Panc1 (cell line): ENCODE measurements around the gene RPL12.

Source experiments
- POLR2AphosphoS5 ChIP-seq: IDR thresholded peaks from 2 replicates; pipeline ENCODE4 v1.6.1; 2012; ENCODE audit warnings: mild to moderate bottlenecking, low read depth, low read length, moderate library complexity
- SIN3A ChIP-seq: IDR thresholded peaks from 2 replicates; pipeline ENCODE4 v1.6.1; 2012; ENCODE audit warnings: low read depth, mild to moderate bottlenecking, low read length, moderate library complexity, borderline replicate concordance; ENCODE audit not compliant: insufficient read depth
- TCF7L2 ChIP-seq: IDR thresholded peaks from 2 replicates; pipeline ENCODE4 v1.6.1; 2011; ENCODE audit warnings: mild to moderate bottlenecking, low read depth, low read length, inconsistent platforms
- TF ChIP-seq, protein P1 (sequence below): fragments of 450-650 bp; IDR thresholded peaks from 2 replicates; pipeline ENCODE4 v1.5.1; 2017; ENCODE audit warnings: mild to moderate bottlenecking
- TF ChIP-seq, protein P2 (sequence below), 2 experiments: IDR thresholded peaks; 2 replicates each; pipeline ENCODE4 v1.6.1; 2011 to 2012; ENCODE audit warnings: low read depth in 2 of 2, control low read depth in 1 of 2, low read length in 1 of 2, mild to moderate bottlenecking in 1 of 2, moderate library complexity in 1 of 2; ENCODE audit not compliant: insufficient read depth in 1 of 2

GRCh38 chr9:127490535-127491230, 39.5 kb upstream of the RPL12 start:
- TF ChIP-seq, protein P1, sequence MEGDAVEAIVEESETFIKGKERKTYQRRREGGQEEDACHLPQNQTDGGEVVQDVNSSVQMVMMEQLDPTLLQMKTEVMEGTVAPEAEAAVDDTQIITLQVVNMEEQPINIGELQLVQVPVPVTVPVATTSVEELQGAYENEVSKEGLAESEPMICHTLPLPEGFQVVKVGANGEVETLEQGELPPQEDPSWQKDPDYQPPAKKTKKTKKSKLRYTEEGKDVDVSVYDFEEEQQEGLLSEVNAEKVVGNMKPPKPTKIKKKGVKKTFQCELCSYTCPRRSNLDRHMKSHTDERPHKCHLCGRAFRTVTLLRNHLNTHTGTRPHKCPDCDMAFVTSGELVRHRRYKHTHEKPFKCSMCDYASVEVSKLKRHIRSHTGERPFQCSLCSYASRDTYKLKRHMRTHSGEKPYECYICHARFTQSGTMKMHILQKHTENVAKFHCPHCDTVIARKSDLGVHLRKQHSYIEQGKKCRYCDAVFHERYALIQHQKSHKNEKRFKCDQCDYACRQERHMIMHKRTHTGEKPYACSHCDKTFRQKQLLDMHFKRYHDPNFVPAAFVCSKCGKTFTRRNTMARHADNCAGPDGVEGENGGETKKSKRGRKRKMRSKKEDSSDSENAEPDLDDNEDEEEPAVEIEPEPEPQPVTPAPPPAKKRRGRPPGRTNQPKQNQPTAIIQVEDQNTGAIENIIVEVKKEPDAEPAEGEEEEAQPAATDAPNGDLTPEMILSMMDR = no peak
- TF ChIP-seq POLR2AphosphoS5 (no peak), SIN3A (no peak), TCF7L2 (no peak)
- TF ChIP-seq, protein P2, sequence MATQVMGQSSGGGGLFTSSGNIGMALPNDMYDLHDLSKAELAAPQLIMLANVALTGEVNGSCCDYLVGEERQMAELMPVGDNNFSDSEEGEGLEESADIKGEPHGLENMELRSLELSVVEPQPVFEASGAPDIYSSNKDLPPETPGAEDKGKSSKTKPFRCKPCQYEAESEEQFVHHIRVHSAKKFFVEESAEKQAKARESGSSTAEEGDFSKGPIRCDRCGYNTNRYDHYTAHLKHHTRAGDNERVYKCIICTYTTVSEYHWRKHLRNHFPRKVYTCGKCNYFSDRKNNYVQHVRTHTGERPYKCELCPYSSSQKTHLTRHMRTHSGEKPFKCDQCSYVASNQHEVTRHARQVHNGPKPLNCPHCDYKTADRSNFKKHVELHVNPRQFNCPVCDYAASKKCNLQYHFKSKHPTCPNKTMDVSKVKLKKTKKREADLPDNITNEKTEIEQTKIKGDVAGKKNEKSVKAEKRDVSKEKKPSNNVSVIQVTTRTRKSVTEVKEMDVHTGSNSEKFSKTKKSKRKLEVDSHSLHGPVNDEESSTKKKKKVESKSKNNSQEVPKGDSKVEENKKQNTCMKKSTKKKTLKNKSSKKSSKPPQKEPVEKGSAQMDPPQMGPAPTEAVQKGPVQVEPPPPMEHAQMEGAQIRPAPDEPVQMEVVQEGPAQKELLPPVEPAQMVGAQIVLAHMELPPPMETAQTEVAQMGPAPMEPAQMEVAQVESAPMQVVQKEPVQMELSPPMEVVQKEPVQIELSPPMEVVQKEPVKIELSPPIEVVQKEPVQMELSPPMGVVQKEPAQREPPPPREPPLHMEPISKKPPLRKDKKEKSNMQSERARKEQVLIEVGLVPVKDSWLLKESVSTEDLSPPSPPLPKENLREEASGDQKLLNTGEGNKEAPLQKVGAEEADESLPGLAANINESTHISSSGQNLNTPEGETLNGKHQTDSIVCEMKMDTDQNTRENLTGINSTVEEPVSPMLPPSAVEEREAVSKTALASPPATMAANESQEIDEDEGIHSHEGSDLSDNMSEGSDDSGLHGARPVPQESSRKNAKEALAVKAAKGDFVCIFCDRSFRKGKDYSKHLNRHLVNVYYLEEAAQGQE (IDR thresholded peaks at IDR 0.05; ENCODE audit: insufficient read depth in 1 of 2, low read depth in 2 of 2, low read length in 1 of 2) = no peak
